Prostate gland (tissue), 2 donors: ENCODE data around the gene THRSP.

ENCODE experiments used
- POLR2A ChIP-seq: fragments of 450-650 bp; IDR thresholded peaks from one replicate; pipeline ENCODE4 v1.6.1; 2016; ENCODE audit warnings: antibody characterized with exemption, mild to moderate bottlenecking
- TF ChIP-seq, protein P1 (sequence below), 4 experiments: fragments of 200-600 bp in 2 of 4; fragments of 450-650 bp in 2 of 4; sonication (generic) in 2 of 4; IDR thresholded peaks; 1 replicate in 3 of 4; 2 replicates in 1 of 4; pipeline ENCODE4 v1.5.1; 2016 to 2019; ENCODE audit warnings: antibody characterized with exemption in 4 of 4, mild to moderate bottlenecking in 2 of 4, moderate library complexity in 2 of 4

DNA sequence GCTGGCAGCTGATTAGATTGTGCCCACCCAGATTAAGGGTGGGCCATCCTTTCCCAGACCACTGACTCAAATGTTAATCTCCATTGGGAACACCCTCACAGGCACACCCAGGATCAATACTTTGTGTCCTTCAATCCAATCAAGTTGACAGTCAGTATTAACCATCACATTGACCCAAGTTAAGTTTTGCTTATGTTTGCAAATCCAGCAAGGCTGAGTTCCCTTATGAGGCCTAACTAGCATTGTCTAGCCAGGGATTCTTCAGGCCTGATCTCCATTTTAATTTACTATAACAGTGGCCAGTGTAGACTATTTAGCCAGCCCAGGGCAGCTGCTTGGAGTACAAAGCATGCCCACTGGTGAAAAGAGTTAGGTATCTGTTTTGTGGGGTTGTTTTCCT, 38.3 kb upstream of the THRSP start:
- no peak for TF ChIP-seq POLR2A
- TF ChIP-seq, protein P1, sequence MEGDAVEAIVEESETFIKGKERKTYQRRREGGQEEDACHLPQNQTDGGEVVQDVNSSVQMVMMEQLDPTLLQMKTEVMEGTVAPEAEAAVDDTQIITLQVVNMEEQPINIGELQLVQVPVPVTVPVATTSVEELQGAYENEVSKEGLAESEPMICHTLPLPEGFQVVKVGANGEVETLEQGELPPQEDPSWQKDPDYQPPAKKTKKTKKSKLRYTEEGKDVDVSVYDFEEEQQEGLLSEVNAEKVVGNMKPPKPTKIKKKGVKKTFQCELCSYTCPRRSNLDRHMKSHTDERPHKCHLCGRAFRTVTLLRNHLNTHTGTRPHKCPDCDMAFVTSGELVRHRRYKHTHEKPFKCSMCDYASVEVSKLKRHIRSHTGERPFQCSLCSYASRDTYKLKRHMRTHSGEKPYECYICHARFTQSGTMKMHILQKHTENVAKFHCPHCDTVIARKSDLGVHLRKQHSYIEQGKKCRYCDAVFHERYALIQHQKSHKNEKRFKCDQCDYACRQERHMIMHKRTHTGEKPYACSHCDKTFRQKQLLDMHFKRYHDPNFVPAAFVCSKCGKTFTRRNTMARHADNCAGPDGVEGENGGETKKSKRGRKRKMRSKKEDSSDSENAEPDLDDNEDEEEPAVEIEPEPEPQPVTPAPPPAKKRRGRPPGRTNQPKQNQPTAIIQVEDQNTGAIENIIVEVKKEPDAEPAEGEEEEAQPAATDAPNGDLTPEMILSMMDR (IDR thresholded peaks at IDR 0.05) = no peak
